ENCODE results near the gene NWD2. TPM values are rescaled to one million over a fixed set of nuclear protein-coding genes. Genes with fewer than 3 reads are reported as not detected.

NWD2 gene
- total RNA-seq, 4 donors from 2014 or later = not detected

- in situ Hi-C loops (cut with MboI; ENCODE audit: low sequenced_read_pairs in 4 of 4) (no loop called here), intact Hi-C loops (cut with DNase I; ENCODE audit: low total_unique reads) (no loop called here)
- no peaks in the 10 kb centered on the region for H3K36me3 ChIP-seq
- no peak for TF ChIP-seq POLR2A (IDR thresholded peaks at IDR 0.05)
- no peak for TF ChIP-seq CTCF (IDR thresholded peaks at IDR 0.05 in 4 of 5, conservative IDR thresholded peaks at IDR 0.05 in 1 of 5)
- DNase-seq = no peak
- no peak overlapping the region for H3K27ac ChIP-seq
- ATAC-seq = no peak
- H3K9me3 ChIP-seq = no peaks in the 10 kb centered on the region
- no peaks in the 10 kb centered on the region for H3K4me1 ChIP-seq
- no peak overlapping the region for H3K4me3 ChIP-seq
- H3K27me3 ChIP-seq = no peaks in the 10 kb centered on the region
Measured at GRCh38 chr4:37471093-37471492, 226.6 kb downstream of the NWD2 start.

GRCh38 chr4:37471971-37472370 is 227.4 kb downstream of the NWD2 start:
- Histone ChIP-seq H3K4me3 (no peak overlapping the region), H3K9me3 (no peaks in the 10 kb centered on the region), H3K4me1 (no peaks in the 10 kb centered on the region), H3K27ac (no peak overlapping the region), H3K36me3 (no peaks in the 10 kb centered on the region), H3K27me3 (no peaks in the 10 kb centered on the region)
- DNase-seq (no peak), ATAC-seq (no peak)
- TF ChIP-seq POLR2A (IDR thresholded peaks at IDR 0.05) (no peak), CTCF (IDR thresholded peaks at IDR 0.05 in 4 of 5, conservative IDR thresholded peaks at IDR 0.05 in 1 of 5) (no peak)
- intact Hi-C loops (cut with DNase I; ENCODE audit: low total_unique reads) = no loop called here
- in situ Hi-C loops (cut with MboI; ENCODE audit: low sequenced_read_pairs in 4 of 4) = no loop called here

- Histone ChIP-seq H3K36me3 (no peaks in the 10 kb centered on the region), H3K27me3 (no peaks in the 10 kb centered on the region), H3K4me1 (no peaks in the 10 kb centered on the region), H3K9me3 (no peaks in the 10 kb centered on the region), H3K4me3 (no peak overlapping the region), H3K27ac (no peak overlapping the region)
- TF ChIP-seq CTCF (IDR thresholded peaks at IDR 0.05 in 4 of 5, conservative IDR thresholded peaks at IDR 0.05 in 1 of 5) (no peak), POLR2A (IDR thresholded peaks at IDR 0.05) (no peak)
- in situ Hi-C loops (cut with MboI; ENCODE audit: low sequenced_read_pairs in 4 of 4) (no loop called here), intact Hi-C loops (cut with DNase I; ENCODE audit: low total_unique reads) (no loop called here)
- ATAC-seq = no peak
- DNase-seq = no peak
Measured at GRCh38 chr4:37473807-37474206, 229.3 kb downstream of the NWD2 start.

GRCh38 chr4:37475087-37475486 is 230.5 kb downstream of the NWD2 start:
- H3K9me3 ChIP-seq = no peaks in the 10 kb centered on the region
- TF ChIP-seq CTCF (IDR thresholded peaks at IDR 0.05 in 4 of 5, conservative IDR thresholded peaks at IDR 0.05 in 1 of 5) (no peak), POLR2A (IDR thresholded peaks at IDR 0.05) (no peak)
- H3K4me3 ChIP-seq = no peak overlapping the region
- DNase-seq (no peak), ATAC-seq (no peak)
- in situ Hi-C loops (cut with MboI; ENCODE audit: low sequenced_read_pairs in 4 of 4) = no loop called here
- no peaks in the 10 kb centered on the region for H3K4me1 ChIP-seq
- intact Hi-C loops (cut with DNase I; ENCODE audit: low total_unique reads) = no loop called here
- H3K27ac ChIP-seq = no peak overlapping the region
- no peaks in the 10 kb centered on the region for H3K36me3 ChIP-seq
- H3K27me3 ChIP-seq = no peaks in the 10 kb centered on the region

- in situ Hi-C loops (cut with MboI; ENCODE audit: low sequenced_read_pairs in 4 of 4) = no loop called here
- H3K4me3 ChIP-seq = no peak overlapping the region
- no peak overlapping the region for H3K27ac ChIP-seq
- no peaks in the 10 kb centered on the region for H3K27me3 ChIP-seq
- DNase-seq (no peak), ATAC-seq (no peak)
- no peaks in the 10 kb centered on the region for H3K4me1 ChIP-seq
- no peaks in the 10 kb centered on the region for H3K36me3 ChIP-seq
- no peak for TF ChIP-seq POLR2A (IDR thresholded peaks at IDR 0.05)
- TF ChIP-seq CTCF (IDR thresholded peaks at IDR 0.05 in 4 of 5, conservative IDR thresholded peaks at IDR 0.05 in 1 of 5) = no peak
- no peaks in the 10 kb centered on the region for H3K9me3 ChIP-seq
- intact Hi-C loops (cut with DNase I; ENCODE audit: low total_unique reads) = no loop called here
Measured at GRCh38 chr4:37475776-37476175, 231.2 kb downstream of the NWD2 start.

Measured in gastrocnemius medialis (tissue), 4 donors.